SHP77 (cell line): ENCODE results near the gene ODAM.
"Not testable (repeated sequence)": the region's sequence is repeated elsewhere in the genome, so short reads cannot be mapped to it uniquely, and the experiment has no call there.

Experiments
- DNase-seq, 2 experiments: peaks; one replicate each; lab custom pipeline; 2025; lab: John Stamatoyannopoulos, UW

The ODAM gene, protein sequence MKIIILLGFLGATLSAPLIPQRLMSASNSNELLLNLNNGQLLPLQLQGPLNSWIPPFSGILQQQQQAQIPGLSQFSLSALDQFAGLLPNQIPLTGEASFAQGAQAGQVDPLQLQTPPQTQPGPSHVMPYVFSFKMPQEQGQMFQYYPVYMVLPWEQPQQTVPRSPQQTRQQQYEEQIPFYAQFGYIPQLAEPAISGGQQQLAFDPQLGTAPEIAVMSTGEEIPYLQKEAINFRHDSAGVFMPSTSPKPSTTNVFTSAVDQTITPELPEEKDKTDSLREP

DNA sequence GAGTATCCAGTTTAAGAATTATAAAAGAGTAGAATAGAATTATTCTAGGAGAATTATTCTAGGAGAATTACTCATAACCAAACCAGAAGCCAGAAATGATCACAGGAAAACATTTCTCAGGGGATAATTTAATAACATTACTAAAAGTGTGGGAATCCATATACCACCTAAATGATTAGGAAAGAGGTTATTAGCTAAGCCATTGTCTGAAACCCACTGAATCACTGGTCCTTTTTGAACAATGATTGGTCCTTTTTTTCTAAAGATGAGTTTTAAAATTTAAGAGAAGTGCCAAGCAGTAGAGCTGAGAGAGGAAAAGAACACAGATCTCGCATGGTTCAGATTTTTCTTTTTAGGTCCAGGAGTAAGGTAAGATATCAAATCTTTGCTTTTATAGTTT, at the start of gene ODAM:
ODAM (plus strand) TSS at position 301 of the 400 bp plus-strand sequence. CDS start 819 bp downstream, outside the sequence.
- no peak for DNase-seq

- no peak for DNase-seq
These were observed 44.3 kb upstream of the ODAM start for GRCh38 chr4:70151271-70151670.

DNA sequence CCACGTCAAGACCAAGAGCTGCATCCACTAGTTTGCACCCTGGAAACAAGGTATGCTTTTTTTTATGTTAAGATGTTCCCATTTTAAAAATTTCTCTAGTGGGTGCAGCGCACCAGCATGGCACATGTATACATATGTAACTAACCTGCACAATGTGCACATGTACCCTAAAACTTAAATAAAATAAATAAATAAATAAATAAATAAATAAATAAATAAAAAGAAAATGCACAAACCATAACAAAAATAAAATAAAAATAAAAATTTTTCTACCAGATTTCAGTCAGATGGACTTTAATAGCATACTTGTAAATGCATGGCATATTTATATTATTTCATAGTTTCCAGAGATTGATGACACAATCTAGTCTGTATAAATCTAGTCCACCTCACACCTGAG, 43.4 kb upstream of the ODAM start:
- no peak for DNase-seq

- DNase-seq: no peak
These were observed 41.6 kb upstream of the ODAM start, which contains the start of gene PRR27 for GRCh38 chr4:70153937-70154336. Gene PRR27, plus strand, starts transcription at chr4:70154237. Its CDS starts 139 bp downstream, at chr4:70154376.

DNA sequence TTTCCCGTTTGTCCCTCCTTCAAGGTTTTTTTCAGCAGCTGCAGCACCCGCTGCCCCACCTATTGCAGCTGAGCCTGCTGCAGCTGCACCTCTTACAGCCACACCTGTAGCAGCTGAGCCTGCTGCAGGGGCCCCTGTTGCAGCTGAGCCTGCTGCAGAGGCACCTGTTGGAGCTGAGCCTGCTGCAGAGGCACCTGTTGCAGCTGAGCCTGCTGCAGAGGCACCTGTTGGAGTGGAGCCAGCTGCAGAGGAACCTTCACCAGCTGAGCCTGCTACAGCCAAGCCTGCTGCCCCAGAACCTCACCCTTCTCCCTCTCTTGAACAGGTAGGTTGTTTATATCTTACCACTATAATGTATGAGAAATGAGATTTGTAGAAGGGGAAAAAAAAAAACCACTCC, 36.9 kb upstream of the ODAM start:
- DNase-seq: no peak

DNA sequence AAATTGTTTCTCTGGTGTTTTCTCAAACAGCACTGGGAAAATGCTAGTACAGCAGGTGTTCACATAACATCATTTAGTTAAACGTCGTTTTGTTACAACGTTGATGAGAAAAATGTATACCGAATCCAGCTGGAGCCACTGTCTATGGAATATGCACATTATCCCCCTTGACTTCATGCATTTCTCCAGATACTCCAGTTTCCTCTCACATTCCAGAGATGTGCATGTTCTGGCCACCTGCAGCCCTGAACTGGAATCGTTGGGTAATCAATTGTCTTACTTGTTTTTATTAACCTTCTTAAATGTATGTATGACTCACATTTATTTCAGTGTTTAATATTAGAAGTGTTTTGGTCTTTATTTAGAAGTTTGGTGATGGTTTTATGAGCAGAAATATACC, 18.4 kb upstream of the ODAM start:
- DNase-seq: no peak

DNA sequence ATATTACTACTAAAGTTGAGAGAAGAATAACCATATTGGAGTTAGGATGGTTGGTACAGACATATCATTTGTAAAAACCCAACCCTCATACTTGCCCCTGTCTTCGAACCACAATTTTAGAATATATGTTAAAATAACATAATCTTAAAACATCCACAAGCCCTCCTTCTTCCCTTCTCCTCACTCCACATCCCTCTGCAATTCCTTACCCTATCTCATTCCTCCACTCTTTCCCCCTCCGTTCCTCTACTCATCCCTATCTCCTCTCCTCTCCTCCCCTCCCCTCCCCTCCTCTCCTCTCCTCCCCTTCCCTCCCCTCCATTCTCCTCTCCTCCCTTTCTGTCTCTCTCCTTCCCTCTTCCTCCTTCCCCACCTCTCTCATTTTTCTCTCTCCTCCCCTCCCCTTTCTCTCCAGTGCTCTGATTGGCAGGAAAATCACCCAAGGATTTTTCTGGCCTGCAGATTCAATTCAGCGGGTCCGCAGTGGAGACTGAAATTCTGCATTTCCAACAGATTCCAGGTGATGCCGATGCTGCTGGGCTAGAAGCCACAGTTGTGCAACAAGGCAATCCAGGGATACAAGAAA, 17.4 kb upstream of the ODAM start:
- DNase-seq: no peak

- no peak for DNase-seq
These were observed 15.7 kb upstream of the ODAM start for GRCh38 chr4:70179811-70180210.

- no peak for DNase-seq
These were observed 13.7 kb upstream of the ODAM start for GRCh38 chr4:70181864-70182263.

DNA sequence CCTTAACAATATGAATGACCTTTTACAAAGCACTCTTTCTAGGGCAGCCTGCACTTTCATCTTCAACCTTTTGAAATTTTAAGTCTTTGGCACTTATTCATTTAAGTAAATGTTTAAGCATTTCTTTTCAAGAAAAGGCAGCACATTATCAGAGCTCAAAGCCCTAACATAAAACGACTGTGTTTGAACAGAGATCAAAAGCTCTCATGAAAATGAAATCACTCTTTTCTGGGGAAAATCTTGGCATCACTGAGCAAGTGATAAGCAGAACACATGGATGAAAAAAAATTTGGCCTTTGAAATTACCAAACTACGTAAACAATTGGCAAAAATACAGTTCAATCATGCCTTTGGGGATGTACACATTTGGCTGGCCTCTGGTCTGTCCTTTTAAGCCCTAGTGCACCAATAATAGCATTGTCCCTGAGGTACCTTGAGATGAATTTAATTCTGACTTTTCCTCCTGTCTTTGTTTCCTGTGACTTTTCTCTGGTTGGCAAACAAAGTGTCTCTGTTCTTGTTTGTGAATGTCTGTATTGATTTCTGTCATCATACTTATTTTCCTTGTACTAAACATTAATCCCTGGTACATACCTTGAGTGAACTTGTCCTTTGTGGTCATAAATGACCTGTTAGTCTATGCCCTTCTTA, 12.9 kb upstream of the ODAM start:
- DNase-seq: no peak

DNA sequence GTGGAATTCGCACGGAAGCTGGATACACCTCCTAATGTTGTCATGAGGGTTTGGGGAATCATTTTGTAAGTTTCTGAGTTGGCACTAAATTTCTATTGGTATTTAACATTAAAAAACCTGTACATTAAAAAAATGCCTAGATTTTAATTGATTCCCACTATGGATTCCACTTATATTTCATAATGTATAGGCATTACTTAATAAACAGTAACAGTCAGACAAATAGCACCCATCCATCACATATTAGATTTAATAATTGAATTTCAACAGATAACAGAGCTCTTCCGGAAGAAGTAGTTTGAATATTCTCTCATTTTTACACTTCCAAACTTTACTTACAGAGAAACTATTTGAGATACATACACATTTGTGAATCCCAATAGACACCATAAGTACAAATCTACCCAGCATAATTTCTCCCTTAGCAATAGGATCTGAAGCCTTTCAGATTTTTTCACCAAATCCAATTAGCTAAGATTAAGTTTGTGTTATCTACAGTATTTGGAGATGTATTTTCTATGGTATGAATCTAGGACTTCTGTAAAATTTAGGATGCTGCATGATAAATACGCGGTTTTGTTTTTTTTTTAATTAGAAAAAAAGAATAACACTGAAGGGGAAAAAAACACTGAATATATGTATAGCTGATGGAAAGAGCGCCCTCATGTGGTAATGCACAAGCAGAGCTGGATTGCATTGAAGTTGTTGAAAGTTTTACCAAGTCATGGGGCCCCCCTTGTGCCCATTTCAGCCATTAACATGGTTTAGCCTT, 12.2 kb upstream of the ODAM start:
- DNase-seq: peak; percentile 9 to 37

DNA sequence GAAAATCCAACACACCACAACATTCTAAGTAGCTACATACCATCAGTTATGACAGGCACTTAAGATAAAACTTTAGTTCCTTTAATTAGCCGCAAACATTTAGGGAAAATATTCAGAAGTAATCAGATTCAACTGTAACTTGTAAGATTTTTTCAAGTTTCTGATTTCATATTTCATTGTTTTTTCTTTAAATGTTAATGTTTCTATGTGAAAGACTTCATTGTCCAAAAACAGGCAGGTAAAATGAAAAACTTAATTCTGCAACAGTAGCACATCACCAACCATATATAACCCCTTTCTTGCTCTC, 11.6 kb upstream of the ODAM start:
- DNase-seq: no peak

- DNase-seq: no peak
These were observed 8.3 kb upstream of the ODAM start for GRCh38 chr4:70187216-70187615.

GRCh38 chr4:70190579-70190978, 4.9 kb upstream of the ODAM start:
- DNase-seq: no peak

- no peak for DNase-seq
These were observed 3.9 kb upstream of the ODAM start for GRCh38 chr4:70191647-70192046.

DNA sequence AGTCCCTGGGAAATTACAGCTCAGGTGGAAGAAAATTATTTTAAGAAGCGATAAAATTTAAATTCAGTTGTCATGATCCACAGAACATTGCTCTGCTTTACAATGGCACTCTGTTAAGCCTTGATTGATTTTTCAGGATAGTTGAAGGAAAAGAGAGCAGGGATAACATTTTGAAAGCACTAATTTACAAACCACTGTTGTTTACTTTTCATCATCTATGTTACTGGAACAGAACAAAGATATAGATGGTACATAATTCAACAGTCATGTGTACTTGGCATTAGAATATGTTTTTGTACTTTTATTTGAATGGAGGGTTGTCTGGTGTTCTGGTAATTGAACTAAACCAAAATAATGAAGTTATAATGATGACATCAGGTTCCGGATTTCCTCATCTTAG, 2.6 kb upstream of the ODAM start:
- no peak for DNase-seq

DNA sequence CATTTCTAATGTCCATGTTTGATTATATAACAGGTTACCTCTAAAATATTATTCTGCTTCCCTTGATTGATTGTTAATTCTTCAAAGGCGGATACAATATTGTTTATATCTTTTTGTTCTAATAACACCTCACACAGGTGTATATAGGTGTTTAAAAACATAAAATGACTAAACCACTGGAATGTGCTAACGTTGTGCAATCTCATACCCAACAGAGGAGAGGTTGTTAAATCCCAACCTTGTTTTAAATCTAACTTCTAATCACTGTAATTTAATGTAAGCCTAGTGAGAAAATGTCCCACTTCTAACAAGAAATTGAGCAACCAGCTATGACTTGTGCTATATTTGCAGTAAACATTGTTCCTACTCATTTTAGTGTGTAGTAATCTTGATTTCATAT, 1.3 kb downstream of the ODAM start:
- DNase-seq: no peak

GRCh38 chr4:70197842-70198241, 2.3 kb downstream of the ODAM start:
- no peak for DNase-seq

DNA sequence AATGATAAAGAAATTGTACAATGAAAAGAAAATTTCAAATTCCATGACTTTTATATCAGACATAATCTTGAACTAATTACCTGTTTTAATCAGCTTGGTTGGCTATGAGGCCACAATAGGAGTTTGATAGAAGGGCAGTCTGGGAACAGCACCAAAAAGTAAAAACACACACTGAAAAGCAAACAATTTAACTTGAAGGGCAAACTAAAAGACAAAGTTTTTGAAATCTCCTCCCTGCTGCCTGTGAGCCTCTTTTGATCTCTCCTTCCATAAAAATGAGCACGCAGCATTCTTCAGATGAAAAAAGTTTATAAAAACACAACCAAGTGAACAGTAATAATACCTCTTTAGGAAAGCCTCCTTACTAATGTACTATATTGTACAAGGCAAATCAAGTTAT, 8.1 kb downstream of the ODAM start:
- no peak for DNase-seq

DNA sequence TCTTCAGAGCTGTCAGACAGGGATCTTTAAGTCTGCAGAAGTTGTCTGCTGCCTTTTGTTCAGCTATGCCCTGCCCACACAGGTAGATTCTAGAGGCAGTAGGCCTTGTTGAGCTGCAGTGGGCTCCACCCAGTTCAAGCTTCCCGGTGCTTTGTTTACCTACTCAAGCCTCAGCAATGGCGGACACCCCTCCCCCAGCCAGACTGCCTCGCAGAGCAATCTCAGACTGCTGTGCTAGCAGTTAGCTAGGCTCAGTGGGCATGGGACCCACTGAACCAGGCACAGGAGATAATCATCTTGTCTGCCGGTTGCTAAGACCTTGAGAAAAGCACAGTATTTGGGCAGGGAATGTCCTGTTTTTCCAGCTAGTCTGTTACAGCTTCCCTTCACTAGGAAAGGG, 17.2 kb downstream of the ODAM start:
- DNase-seq: not testable (repeated sequence)

DNA sequence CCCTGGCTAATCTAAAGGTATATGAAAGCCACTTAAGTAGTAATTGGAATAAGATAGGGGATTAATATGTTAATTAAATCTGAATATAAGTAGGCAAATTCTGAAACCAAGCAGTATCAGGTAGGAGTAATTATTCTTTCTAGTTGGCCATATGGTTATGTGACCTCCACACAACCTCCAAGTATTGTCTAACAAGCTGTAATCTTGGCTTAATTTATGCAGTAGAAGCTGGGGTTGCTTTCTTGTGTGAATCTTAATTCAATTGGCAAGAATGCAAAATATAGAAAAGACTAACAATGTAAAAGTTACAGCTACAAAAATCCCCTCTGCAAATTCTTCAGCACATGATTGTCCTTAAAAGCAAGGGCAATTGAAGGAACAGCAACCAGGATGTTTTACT, 20.6 kb downstream of the ODAM start:
- DNase-seq: not testable (repeated sequence)

DNA sequence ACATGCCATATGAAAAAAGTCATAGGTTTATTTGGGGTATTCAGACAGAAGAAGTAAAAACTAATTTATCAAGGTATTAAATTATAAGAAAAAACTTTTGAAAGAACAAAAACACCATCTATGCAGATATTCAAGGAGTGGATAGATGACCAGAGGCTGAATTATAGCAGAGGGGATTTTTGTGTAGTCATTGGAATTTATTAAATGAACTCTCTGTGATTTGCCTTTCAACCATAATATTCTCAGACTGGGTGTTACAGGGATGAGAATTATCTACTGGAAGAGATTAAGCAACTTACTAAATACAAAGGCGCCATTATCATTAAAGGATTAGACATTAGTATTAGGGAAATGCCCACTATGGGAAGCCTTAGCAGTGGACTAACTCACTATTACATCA, 21.0 kb downstream of the ODAM start:
- not testable (repeated sequence) for DNase-seq

DNA sequence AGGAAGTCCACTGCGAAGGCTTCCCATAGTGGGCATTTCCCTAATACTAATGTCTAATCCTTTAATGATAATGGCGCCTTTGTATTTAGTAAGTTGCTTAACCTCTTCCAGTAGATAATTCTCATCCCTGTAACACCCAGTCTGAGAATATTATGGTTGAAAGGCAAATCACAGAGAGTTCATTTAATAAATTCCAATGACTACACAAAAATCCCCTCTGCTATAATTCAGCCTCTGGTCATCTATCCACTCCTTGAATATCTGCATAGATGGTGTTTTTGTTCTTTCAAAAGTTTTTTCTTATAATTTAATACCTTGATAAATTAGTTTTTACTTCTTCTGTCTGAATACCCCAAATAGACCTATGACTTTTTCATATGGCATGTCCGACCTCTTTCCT, 25.9 kb downstream of the ODAM start:
- DNase-seq: not testable (repeated sequence)
